Spleen (tissue), 7 donors: ENCODE data around the gene UGT1A7.

Experiments
- CTCF ChIP-seq, 11 experiments: fragments of 200-600 bp in 7 of 11; fragments of 450-650 bp in 4 of 11; sonication (generic) in 4 of 11; IDR thresholded peaks in 8 of 11; conservative IDR thresholded peaks in 3 of 11; 1 replicate in 7 of 11; 2 replicates in 4 of 11; pipeline versions ENCODE4 v1.4.0 to v1.8.0; 2016 to 2021; ENCODE audit warnings: antibody characterized with exemption in 11 of 11, inconsistent platforms in 4 of 11, mild to moderate bottlenecking in 1 of 11
- POLR2A ChIP-seq, 3 donors: fragments of 450-650 bp; IDR thresholded peaks; one replicate each; pipeline ENCODE4 v1.5.1; 2017; ENCODE audit warnings: antibody characterized with exemption in 3 of 3, mild to moderate bottlenecking in 1 of 3
- donor health status: DM: no; HTN: no; CAD: no; lungs with moderate emphysema.
- donor health status: DM: no; HTN: no; CAD: no.
- donor health status: DM: no; HTN: no; CAD: no.

DNA sequence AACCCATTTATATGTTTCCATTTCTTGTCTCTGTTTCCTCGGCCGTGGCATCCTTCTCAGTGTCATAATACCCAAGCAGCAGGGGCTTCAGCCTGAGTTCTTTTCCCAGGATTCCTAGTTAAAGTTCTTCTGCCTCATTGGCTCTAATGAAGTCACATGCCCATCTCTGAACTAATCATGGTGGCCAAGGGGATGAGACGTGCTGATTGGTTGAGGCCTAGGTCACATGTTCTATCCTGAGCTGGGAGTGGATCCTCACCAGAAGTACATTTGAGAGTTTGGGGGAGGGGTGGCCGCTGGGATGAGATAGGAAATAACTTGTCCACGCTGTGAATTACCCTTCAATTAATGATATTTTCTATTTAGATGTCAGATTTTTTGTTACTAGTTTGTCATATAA is 27.2 kb downstream of the UGT1A7 start:
- no peak for TF ChIP-seq CTCF (IDR thresholded peaks at IDR 0.05 in 8 of 11, conservative IDR thresholded peaks at IDR 0.05 in 3 of 11)
- TF ChIP-seq POLR2A (IDR thresholded peaks at IDR 0.05): no peak
